ENCODE results near the gene MRLN. TPM values are rescaled to one million over a fixed set of nuclear protein-coding genes. Genes with fewer than 3 reads are reported as not detected.
A peak's percentile ranks its signal among the peaks of the same experiment; 100 is the strongest.

MRLN gene
- total RNA-seq, 4 donors from 2014 or later = not detected

DNA sequence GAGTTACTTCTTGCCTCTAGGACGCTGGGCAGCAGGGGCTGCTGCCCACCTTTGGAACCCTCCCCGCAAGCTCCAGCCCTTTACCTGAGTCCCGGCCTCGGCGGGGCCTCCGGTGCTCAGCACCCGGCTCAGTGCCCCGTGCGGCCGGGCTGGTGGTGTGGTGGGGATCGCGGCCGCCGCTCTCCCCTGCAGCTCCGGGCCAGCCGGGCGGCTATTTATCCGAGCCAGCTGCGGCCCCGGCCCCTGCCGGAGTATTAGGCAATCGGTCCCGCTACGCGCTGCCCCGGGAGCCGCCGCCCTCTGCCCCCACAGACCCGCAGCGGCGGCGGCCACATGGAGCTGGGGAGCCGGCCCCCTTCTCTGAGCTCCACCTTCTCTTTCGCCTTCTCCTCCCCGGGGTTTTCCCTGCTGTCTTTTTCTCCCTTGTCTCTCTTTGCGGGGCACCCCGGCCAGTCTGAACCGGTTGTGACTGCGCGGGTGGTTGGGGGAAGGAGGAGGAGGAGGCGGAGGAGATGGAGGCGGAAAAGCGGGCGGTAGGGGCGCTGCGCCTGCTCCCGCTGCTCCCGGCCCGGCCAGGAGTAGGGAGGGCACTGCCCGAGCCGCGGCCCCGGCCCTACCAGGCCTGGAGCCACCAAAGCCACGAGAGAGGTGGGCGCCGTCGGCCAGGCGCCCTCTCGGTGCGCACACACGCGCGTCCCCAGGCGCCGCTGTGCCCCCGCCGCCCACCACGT is 43.7 kb downstream of the MRLN start, which contains the start of gene SLC16A9:
TSS of gene SLC16A9 (minus strand) at position 456 of the 731 bp plus-strand sequence. CDS start 25,559 bp downstream, outside the sequence.
- peak within 1 kb of the TSS; percentile 42 to 70 for H3K4me3 ChIP-seq
- peaks cover 0 to 23% (median 8%) of the 10 kb centered on the region in 3 donors for H3K4me1 ChIP-seq
- TF ChIP-seq EP300 (IDR thresholded peaks at IDR 0.05) (no peak), POLR2AphosphoS5 (IDR thresholded peaks at IDR 0.05) (no peak), POLR2A (IDR thresholded peaks at IDR 0.05) (no peak)
- TF ChIP-seq, protein P1, sequence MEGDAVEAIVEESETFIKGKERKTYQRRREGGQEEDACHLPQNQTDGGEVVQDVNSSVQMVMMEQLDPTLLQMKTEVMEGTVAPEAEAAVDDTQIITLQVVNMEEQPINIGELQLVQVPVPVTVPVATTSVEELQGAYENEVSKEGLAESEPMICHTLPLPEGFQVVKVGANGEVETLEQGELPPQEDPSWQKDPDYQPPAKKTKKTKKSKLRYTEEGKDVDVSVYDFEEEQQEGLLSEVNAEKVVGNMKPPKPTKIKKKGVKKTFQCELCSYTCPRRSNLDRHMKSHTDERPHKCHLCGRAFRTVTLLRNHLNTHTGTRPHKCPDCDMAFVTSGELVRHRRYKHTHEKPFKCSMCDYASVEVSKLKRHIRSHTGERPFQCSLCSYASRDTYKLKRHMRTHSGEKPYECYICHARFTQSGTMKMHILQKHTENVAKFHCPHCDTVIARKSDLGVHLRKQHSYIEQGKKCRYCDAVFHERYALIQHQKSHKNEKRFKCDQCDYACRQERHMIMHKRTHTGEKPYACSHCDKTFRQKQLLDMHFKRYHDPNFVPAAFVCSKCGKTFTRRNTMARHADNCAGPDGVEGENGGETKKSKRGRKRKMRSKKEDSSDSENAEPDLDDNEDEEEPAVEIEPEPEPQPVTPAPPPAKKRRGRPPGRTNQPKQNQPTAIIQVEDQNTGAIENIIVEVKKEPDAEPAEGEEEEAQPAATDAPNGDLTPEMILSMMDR (IDR thresholded peaks at IDR 0.05) = peak in 2 of 4 experiments; percentile 20 to 42
- H3K36me3 ChIP-seq = no peaks in the 10 kb centered on the region
- H3K27me3 ChIP-seq = peaks cover 7% of the 10 kb centered on the region
- H3K9me3 ChIP-seq = no peaks in the 10 kb centered on the region
- ATAC-seq = peak; percentile 74
- no CpG with 5 or more reads among the region's 68 CpGs for WGBS, 2 donors (ENCODE audit: low coverage in 1 of 2)
- peak within 1 kb of the TSS in 3 of 4 donors; percentile 59 to 80 (median 69) for H3K27ac ChIP-seq

DNA sequence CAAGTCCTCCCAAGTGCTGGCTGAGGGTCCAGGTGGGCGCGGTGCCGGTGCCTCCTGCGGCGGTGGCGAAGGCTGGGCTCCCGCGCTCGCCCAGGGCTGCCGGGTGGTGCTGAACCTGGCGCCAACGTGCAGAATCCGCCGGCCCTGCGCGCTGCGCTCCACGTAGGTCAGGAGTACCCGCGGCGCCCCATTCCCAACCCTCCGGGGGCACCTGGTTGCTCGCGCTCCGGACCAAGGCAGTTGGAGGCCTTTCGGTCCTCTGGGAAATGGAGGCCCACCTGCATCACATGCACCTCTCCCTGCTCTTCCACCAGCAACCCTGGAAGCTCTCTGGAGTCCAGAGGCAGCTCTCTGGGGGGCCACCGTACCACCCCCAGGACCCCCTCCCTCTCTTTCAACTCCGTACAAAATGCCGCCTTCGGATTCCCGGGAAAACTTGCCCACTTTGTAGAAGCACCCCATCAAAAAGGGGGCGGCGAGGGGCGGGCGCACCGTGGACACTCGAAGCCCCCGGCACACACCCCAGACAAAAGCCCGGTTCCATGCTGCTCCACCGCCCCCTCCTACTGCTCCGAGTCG is 44.4 kb downstream of the MRLN start:
- H3K36me3 ChIP-seq = no peaks in the 10 kb centered on the region
- H3K4me1 ChIP-seq = peaks cover 0 to 23% (median 8%) of the 10 kb centered on the region in 3 donors
- WGBS, 2 donors (ENCODE audit: low coverage in 1 of 2) = 0 to 10% methylated on average over 1 to 2 of the region's 42 CpGs
- peak; percentile 26 for ATAC-seq
- H3K4me3 ChIP-seq = peak overlapping the region; percentile 42 to 70
- TF ChIP-seq EP300 (IDR thresholded peaks at IDR 0.05) (no peak), POLR2AphosphoS5 (IDR thresholded peaks at IDR 0.05) (no peak), POLR2A (IDR thresholded peaks at IDR 0.05) (no peak)
- TF ChIP-seq, protein P1 (IDR thresholded peaks at IDR 0.05) = no peak
- H3K9me3 ChIP-seq = no peaks in the 10 kb centered on the region
- peak overlapping the region in 2 of 4 donors; percentile 69 to 80 for H3K27ac ChIP-seq
- H3K27me3 ChIP-seq = peaks cover 7% of the 10 kb centered on the region

DNA sequence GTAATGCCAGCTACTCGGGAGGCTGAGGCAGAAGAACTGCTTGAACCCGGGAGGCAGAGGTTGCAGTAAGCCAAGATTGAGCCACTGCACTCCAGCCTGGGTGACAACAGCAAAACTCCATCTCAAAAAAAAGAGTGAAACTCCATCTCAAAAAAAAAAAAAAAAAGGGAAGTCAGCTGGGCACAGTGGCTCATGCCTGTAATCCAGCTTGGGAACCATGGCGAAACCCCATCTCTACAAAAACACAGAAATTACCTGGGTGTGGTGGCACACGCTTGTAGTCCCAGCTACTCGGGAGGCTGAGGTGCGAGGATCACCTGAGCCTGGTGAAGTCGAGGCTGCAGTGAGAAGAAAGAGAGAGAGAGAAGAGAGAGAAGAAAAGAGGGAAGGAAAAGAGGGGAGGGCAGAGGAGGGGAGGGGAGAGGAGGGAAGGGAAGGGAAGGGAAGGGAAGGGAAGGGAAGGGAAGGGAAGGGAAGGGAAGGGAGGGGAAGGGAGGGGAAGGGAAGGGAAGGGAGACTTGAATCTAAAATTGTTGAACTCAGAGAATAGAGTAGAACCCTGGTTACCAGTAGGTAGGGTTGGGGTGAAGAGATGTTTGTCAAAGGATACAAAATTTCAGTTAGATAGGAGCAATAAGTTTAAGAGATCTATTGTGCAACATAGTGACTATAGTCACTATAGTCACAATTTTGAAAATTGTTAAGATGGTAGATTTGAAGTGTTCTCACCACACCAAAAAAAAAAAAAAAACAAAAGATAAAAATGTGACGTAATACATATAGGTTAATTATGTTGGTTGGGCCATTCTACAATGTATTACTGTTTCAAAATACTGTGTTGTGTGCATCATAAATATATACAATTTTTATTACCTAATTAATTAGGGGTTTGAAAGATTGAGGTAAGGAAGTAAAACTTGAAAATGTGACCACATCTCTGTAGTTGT is 46.1 kb downstream of the MRLN start:
- Histone ChIP-seq H3K27me3 (peaks cover 7% of the 10 kb centered on the region), H3K4me3 (no peak overlapping the region), H3K4me1 (peaks cover 0 to 23% (median 8%) of the 10 kb centered on the region in 3 donors), H3K27ac (no peak overlapping the region), H3K9me3 (no peaks in the 10 kb centered on the region), H3K36me3 (no peaks in the 10 kb centered on the region)
- TF ChIP-seq, protein P1 (IDR thresholded peaks at IDR 0.05) = no peak
- ATAC-seq = no peak
- 90% methylated on average over 1 to 8 of the region's 8 CpGs for WGBS, 2 donors (ENCODE audit: low coverage in 1 of 2)

DNA sequence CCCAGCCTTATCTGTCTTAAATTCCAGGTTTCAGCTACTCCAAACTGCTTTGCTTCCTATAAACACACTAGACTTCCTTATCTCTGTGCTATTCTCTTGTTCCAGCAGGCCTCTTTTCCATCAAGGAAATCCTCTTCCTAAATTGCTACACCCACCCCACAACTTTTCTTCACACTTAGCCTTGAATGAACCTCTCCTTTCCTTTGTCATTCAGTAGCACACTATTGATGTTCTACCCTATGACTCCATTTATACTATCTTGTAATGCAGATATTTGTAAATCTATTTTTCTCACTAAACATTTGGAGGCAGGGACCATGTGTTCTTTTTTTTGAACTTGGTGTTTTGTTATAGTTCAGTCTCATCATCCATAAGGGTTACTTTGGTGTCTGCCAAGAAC is 47.3 kb downstream of the MRLN start:
- TF ChIP-seq, protein P1 (IDR thresholded peaks at IDR 0.05) = no peak
- TF ChIP-seq EP300 (IDR thresholded peaks at IDR 0.05) (no peak), POLR2AphosphoS5 (IDR thresholded peaks at IDR 0.05) (no peak), POLR2A (IDR thresholded peaks at IDR 0.05) (no peak)
- no peak overlapping the region for H3K4me3 ChIP-seq
- no peaks in the 10 kb centered on the region for H3K9me3 ChIP-seq
- no peak for ATAC-seq
- peaks cover 7% of the 10 kb centered on the region for H3K27me3 ChIP-seq
- no peak overlapping the region for H3K27ac ChIP-seq
- H3K36me3 ChIP-seq = no peaks in the 10 kb centered on the region
- peaks cover 0 to 23% (median 8%) of the 10 kb centered on the region in 3 donors for H3K4me1 ChIP-seq

All from gastroesophageal sphincter (tissue), 4 donors.